Stimulated activated naive CD8-positive, alpha-beta T cell treated with anti-CD3 and anti-CD28 coated beads, Interleukin-15, Interleukin-2, amounts not matched to agents 100 ng/mL and 50 ng/mL, for 24 hours (primary cell): ENCODE data around the gene XPC.

Experiments used
- H3K27ac Mint-ChIP-seq: one replicate; pipeline ENCODE4 v1.8.0; 2021; ENCODE audit warnings: mild to moderate bottlenecking, mixed read lengths
- H3K27me3 Mint-ChIP-seq: one replicate; pipeline ENCODE4 v1.8.0; 2021; ENCODE audit warnings: mixed read lengths
- H3K36me3 Mint-ChIP-seq: one replicate; pipeline ENCODE4 v1.8.0; 2021; ENCODE audit warnings: low read depth, mixed read lengths
- H3K4me1 Mint-ChIP-seq: one replicate; pipeline ENCODE4 v1.8.0; 2021; ENCODE audit warnings: low read depth, mixed read lengths
- H3K4me3 Mint-ChIP-seq: one replicate; pipeline ENCODE4 v1.8.0; 2021; ENCODE audit warnings: mild to moderate bottlenecking, mixed read lengths
- H3K9me3 Mint-ChIP-seq: one replicate; pipeline ENCODE4 v1.8.0; 2021; ENCODE audit warnings: mixed read lengths

Gene XPC

GRCh38 chr3:14151471-14152083, 26.8 kb downstream of the XPC start:
- Mint-ChIP-seq H3K27ac (no peak overlapping the region), H3K4me3 (no peak overlapping the region), H3K27me3 (no peaks in the 10 kb centered on the region), H3K36me3 (peaks cover 35% of the 10 kb centered on the region), H3K4me1 (peaks cover 5% of the 10 kb centered on the region), H3K9me3 (no peaks in the 10 kb centered on the region)

- Mint-ChIP-seq H3K27me3 (no peaks in the 10 kb centered on the region), H3K36me3 (peaks cover 30% of the 10 kb centered on the region), H3K9me3 (no peaks in the 10 kb centered on the region), H3K27ac (peak overlapping the region; percentile 43), H3K4me1 (peaks cover 2% of the 10 kb centered on the region), H3K4me3 (no peak overlapping the region)
Measured at GRCh38 chr3:14150491-14151230, 27.7 kb downstream of the XPC start.

- Mint-ChIP-seq H3K4me1 (peaks cover 4% of the 10 kb centered on the region), H3K27me3 (no peaks in the 10 kb centered on the region), H3K27ac (peak overlapping the region; percentile 43), H3K4me3 (no peak overlapping the region), H3K9me3 (no peaks in the 10 kb centered on the region), H3K36me3 (peaks cover 34% of the 10 kb centered on the region)
Measured at GRCh38 chr3:14150078-14150477, 28.3 kb downstream of the XPC start.

GRCh38 chr3:14148041-14148985, 30.1 kb downstream of the XPC start:
- H3K36me3 Mint-ChIP-seq: peaks cover 27% of the 10 kb centered on the region
- H3K4me3 Mint-ChIP-seq: no peak overlapping the region
- no peaks in the 10 kb centered on the region for H3K9me3 Mint-ChIP-seq
- peaks cover 21% of the 10 kb centered on the region for H3K4me1 Mint-ChIP-seq
- no peak overlapping the region for H3K27ac Mint-ChIP-seq
- H3K27me3 Mint-ChIP-seq: no peaks in the 10 kb centered on the region

- no peak overlapping the region for H3K4me3 Mint-ChIP-seq
- H3K9me3 Mint-ChIP-seq: no peaks in the 10 kb centered on the region
- peaks cover 28% of the 10 kb centered on the region for H3K36me3 Mint-ChIP-seq
- H3K4me1 Mint-ChIP-seq: peaks cover 28% of the 10 kb centered on the region
- H3K27me3 Mint-ChIP-seq: no peaks in the 10 kb centered on the region
- H3K27ac Mint-ChIP-seq: no peak overlapping the region
Measured at GRCh38 chr3:14147617-14148016, 30.8 kb downstream of the XPC start.

- peaks cover 28% of the 10 kb centered on the region for H3K36me3 Mint-ChIP-seq
- no peak overlapping the region for H3K4me3 Mint-ChIP-seq
- no peaks in the 10 kb centered on the region for H3K9me3 Mint-ChIP-seq
- peaks cover 33% of the 10 kb centered on the region for H3K4me1 Mint-ChIP-seq
- H3K27me3 Mint-ChIP-seq: no peaks in the 10 kb centered on the region
- H3K27ac Mint-ChIP-seq: peak overlapping the region; percentile 43
Measured at GRCh38 chr3:14147066-14147435, 31.4 kb downstream of the XPC start.

GRCh38 chr3:14146381-14147065, 31.9 kb downstream of the XPC start:
- peaks cover 39% of the 10 kb centered on the region for H3K4me1 Mint-ChIP-seq
- H3K36me3 Mint-ChIP-seq: peaks cover 34% of the 10 kb centered on the region
- no peak overlapping the region for H3K27ac Mint-ChIP-seq
- no peaks in the 10 kb centered on the region for H3K9me3 Mint-ChIP-seq
- H3K4me3 Mint-ChIP-seq: no peak overlapping the region
- no peaks in the 10 kb centered on the region for H3K27me3 Mint-ChIP-seq

- Mint-ChIP-seq H3K27ac (no peak overlapping the region), H3K4me3 (no peak overlapping the region), H3K9me3 (no peaks in the 10 kb centered on the region), H3K36me3 (peaks cover 32% of the 10 kb centered on the region), H3K27me3 (no peaks in the 10 kb centered on the region), H3K4me1 (peaks cover 45% of the 10 kb centered on the region)
Measured at GRCh38 chr3:14145670-14146380, 32.6 kb downstream of the XPC start.

GRCh38 chr3:14145236-14145635, 33.2 kb downstream of the XPC start:
- Mint-ChIP-seq H3K4me3 (no peak overlapping the region), H3K27ac (peak overlapping the region; percentile 85), H3K9me3 (no peaks in the 10 kb centered on the region), H3K27me3 (no peaks in the 10 kb centered on the region), H3K4me1 (peaks cover 50% of the 10 kb centered on the region), H3K36me3 (peaks cover 37% of the 10 kb centered on the region)

GRCh38 chr3:14144423-14145075, 33.9 kb downstream of the XPC start:
- H3K27ac Mint-ChIP-seq: peak overlapping the region; percentile 91
- H3K4me3 Mint-ChIP-seq: peak overlapping the region; percentile 60
- H3K4me1 Mint-ChIP-seq: peaks cover 50% of the 10 kb centered on the region
- peaks cover 40% of the 10 kb centered on the region for H3K36me3 Mint-ChIP-seq
- H3K9me3 Mint-ChIP-seq: no peaks in the 10 kb centered on the region
- H3K27me3 Mint-ChIP-seq: no peaks in the 10 kb centered on the region

GRCh38 chr3:14143271-14144225, 34.9 kb downstream of the XPC start:
- Mint-ChIP-seq H3K27ac (peak overlapping the region; percentile 86), H3K4me1 (peaks cover 50% of the 10 kb centered on the region), H3K27me3 (no peaks in the 10 kb centered on the region), H3K9me3 (no peaks in the 10 kb centered on the region), H3K36me3 (peaks cover 43% of the 10 kb centered on the region), H3K4me3 (peak overlapping the region; percentile 26)

GRCh38 chr3:14142567-14143270, 35.7 kb downstream of the XPC start:
- Mint-ChIP-seq H3K36me3 (peaks cover 47% of the 10 kb centered on the region), H3K4me3 (no peak overlapping the region), H3K27me3 (no peaks in the 10 kb centered on the region), H3K27ac (peak overlapping the region; percentile 75), H3K4me1 (peaks cover 50% of the 10 kb centered on the region), H3K9me3 (no peaks in the 10 kb centered on the region)
